Ramos (cell line): ENCODE results near the gene ZNHIT1.

ENCODE experiments used
- in situ Hi-C: fragments of 300-500 bp; cut with MboI; formaldehyde crosslinking; loops from one replicate; pipeline ENCODE4 v1.14.3; 2022; ENCODE audit warnings: low sequenced_read_pairs; ENCODE audit not compliant: unreplicated experiment

Gene ZNHIT1

DNA sequence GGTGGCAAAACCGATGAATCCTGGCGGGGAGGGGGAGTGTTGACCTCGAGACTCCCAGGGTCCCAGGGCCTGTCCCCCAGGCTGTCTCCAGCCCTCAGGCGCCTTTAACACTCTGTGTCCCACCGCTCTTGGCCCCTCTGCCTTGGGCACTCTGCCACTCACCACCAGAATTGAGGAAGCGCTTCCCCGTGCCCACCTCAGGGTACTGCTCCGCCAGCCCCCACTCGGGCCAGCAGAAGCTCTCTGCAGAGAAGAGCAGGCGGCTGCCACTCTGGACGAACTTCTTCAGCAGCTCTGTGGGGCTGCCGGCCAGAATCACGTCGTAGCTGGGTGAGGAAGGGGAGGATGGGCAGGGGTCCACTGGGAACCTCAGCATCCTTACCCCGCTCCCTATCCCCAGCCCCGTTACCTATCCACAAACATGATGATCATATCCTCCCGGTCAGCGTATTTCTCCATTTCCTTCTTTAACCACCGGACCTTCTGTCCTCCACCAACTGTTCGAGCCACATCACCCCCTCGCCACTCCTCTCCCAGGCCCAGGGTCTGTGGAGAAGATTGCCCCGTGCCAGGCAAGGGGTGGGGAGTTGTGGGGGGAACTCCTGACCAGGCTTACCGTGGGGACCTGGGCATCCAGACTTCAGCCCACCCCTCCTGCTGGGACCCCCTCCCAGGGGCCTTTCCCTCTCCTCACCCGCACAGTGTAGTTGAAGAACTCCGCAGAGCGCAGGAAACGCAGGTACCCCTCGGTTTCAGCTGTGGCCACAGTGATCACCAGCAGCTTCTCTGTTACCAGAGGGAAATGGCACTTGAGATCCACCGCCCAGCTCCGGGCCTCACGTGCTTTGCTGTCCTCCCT, 1.7 kb upstream of the ZNHIT1 start:
- in situ Hi-C loops, result no loop called here

DNA sequence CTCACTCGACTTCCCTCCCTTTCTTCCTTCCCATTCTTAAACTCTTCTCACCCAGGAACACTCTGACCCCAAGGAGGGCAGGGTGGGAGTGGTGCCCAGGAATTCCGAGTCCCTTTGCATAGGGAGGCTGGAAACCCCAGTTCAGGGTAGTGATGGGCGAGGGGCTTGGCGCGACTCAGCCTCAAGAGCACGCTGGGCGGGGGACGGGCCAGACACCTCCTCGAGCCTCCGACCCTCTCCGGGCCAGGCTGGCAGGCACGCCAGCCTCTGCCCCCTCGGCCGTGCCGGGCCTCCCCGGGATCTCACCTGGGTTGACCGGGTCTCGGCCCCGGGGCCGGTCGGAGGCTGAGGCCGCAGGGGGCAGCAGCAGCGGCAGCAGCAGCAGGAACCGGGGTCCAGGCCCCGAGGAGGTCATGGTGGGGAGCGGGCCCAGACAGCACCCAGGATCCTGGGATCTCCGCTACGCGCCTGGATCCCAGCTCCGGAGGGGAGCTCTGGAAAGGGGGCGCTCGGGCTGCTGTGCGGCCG, 1.0 kb upstream of the ZNHIT1 start:
- in situ Hi-C loops, result no loop called here

DNA sequence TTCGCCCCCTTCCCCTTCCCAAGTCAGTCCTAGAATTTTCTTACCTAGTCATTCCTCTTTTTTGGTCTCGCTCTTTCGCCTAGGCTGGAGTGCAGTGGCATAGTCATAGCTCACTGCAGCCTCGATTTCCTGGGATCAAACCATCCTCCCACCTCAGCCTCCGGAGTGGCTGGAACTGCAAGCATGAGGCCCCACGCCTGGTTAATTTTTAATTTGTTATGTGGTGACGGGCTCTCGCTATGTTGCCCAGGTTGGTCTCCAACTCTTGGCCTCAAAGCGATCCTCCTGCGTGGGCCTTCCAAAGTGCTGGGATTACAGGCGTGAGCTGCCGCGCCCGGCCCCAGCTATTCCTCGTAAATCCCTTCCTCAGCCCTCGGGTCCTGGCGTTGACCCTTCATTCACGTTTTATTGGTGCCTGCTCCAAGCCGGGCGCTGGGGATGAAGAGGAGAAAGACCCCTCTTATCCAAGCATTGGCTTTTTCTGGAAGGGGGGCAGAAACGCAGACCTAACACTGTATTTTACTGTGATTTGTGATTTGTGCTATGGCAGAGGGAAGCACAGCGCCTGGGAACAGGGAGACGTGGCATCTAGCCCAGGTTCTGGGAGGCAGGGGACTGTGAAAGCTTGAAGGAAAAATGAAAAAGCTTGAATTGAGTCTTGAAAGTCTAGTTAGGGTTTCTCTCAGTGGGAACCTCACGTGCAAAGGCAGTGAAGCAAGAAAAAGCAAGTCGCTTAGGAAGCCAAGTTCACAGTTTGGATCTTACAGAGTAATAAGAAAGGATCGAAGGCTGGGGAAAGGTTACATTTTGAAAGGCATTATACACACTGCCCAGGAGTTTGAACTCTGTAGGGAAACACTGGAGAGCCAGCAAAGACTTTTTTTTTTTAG, 516 bp downstream of the ZNHIT1 start:
- in situ Hi-C loops, result no loop called here

DNA sequence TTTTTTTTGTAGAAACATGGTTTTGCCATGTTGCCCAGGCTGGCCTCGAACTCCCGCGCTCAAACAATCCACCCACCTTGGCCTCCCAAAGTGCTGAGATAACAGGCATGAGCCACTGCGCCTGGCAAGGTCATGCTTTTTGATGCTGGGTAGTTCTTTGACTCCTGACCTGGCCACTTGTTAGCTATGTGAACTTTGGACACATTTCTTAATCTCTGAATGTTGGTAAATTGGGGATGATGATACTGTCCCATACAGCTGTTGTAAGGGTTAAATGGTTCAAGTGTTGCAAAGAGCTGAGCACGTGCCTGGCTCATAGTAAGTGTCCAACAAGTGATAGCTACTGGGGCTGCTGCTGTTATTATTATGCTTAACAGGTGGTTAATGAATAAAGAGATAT, 2.3 kb downstream of the ZNHIT1 start:
- in situ Hi-C loops, result no loop called here

DNA sequence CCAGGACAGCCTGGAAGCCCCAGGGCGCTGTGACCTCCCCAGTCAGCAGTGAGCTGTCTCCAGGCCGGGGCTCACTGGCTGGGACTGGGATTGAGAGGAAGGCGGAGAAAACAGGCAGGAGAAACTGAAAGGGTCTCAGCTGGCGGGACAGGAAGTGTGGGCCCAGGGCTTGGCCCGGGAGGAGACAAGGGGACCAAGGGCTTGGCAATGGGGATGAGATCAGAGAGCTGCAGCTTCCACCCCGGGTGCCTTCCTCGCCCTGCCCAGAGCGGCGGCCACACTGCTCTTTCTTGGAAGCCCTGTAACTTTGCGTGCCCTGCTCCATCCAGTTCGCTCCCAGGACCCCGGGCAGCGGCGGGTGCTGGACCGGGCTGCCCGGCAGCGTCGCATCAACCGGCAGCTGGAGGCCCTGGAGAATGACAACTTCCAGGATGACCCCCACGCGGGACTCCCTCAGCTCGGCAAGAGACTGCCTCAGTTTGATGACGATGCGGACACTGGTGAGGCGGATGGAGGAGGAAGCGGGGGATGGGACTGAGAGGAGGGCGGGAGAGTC, 4.4 kb downstream of the ZNHIT1 start:
- in situ Hi-C loops, result no loop called here

DNA sequence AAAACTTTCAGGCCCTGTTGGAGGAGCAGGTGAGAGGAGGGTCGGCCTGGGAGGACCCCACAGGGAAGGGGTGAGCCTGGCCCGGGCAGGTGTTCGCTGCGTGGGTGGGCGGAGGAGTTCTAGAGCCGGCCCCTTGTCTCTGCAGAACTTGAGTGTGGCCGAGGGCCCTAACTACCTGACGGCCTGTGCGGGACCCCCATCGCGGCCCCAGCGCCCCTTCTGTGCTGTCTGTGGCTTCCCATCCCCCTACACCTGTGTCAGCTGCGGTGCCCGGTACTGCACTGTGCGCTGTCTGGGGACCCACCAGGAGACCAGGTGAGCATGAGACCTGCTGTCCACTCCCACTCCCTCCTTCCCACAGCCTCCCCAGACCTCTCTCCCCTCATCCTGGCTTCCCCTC, 5.6 kb downstream of the ZNHIT1 start:
- in situ Hi-C loops, result no loop called here

DNA sequence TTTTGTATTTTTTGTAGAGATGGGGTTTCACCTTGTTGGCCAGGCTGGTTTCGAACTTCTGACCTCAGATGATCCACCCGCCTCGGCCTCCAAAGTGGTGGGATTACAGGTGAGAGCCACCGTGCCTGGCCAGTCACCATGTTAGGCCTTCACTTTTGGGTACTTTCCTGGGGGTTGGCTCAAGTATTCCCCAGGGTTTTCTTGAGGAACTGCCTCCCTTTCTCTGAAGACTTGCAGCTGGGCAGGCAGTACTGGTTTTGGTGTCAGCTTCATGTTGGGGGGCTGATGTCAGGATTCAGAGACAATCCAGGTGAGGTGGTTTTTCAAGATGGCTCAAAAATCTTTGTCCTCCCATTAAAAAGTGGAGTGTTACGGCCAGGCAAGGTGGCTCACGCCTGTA, 7.7 kb downstream of the ZNHIT1 start:
- in situ Hi-C loops, result no loop called here

DNA sequence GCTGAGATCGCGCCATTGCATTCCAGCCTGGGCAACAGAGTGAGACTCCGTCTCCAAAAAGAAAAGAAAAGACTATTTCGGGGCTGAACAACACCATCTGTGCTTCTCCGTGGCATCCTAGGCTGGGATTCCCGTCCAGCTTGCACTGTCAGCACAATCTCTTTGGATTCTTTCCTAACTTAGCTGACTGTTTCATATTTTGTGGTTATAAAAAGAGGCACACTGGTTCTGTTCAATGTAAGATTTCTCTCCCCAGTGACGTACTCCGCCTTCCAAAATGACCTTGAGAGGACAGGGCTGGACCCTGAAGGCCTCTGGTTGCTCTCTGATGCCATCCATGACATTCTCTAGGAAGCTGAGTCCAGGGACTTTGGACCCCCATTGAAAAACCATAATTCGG, 8.8 kb downstream of the ZNHIT1 start:
- in situ Hi-C loops, result no loop called here

DNA sequence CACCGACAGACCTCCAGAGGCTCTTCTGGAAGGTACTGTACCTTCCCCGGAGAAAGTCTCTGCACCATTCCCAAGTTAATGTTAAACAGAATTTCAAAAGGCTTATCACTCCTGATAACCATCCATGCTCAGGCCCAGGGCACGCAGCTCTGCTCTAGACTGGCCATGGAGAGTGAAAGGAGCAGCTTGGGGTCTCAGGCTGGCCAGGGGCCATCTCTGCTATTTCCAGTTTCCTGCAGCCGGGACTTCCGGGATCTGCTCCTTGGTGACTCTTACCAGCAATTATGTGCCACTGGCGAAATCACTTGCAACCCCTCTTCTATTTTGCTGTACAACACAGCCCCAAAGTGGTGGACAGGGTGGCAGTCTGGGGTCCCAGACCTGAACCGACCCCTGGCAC, 13.7 kb downstream of the ZNHIT1 start:
- in situ Hi-C loops, result no loop called here

DNA sequence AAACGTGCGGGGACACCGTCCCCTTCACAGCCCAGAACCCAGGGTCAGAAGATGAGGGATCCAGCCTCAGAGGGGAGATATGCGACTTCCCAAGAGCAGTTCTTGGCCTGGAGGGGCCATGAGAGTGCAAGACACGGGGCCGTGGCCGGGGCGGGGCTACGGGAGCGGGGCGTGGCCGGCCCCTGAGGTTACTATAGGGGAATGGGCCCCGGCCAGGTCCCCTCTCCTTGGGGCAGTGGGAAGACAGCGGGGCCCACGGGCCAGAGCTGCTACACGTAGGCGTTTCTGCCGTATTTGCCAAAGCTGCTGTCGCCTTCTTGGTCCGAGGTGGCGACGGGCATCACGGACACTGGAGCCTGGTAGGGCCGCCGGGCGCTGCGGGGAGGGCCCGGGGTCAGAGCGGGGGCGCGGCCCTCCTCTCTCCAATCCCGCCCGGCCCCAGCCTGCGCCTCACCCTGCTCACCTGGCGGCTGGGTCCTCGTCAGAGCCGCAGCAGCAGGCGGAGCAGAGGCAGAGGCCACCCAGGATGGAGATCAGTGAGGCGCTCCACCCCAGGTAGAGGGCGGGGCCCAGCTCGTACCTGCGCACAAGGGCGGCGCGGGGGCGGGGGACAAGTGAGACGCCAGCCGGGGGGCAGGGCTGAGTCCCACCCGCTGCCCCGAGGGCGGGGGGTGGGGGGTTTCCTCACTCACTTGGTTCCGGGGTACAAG, 14.3 kb downstream of the ZNHIT1 start:
- in situ Hi-C loops, result no loop called here

DNA sequence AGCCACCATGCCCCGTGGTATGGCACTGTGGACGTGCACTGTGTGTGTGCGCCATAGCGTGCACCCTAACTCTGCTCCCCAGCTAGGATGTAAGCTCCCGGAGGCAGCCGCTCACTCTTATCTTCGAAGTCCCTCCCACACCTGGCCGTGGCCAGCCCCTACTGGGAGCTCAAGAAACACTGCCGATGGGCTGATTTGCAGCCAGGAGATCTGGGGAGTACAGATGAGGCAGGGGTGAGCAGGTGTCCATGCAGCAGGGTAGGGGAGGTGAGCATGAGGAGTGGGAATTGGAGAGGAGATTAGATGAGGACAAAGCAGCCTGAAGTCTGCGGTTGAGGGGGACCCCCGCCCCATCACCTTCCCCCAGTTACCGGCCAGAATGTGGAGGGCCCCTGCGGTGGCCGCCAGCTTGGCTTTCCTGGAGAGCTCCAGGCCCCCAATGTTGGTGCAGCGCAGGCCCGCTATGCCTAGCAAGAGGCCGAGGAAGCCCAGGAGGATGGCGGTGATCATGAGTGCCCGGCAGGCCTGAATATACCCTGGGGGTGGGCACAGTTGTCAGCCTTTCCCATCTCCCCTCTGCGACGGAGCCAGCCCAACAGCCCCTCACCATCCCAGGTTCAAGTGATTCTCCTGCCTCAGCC, 16.1 kb downstream of the ZNHIT1 start:
- in situ Hi-C loops, result no loop called here

DNA sequence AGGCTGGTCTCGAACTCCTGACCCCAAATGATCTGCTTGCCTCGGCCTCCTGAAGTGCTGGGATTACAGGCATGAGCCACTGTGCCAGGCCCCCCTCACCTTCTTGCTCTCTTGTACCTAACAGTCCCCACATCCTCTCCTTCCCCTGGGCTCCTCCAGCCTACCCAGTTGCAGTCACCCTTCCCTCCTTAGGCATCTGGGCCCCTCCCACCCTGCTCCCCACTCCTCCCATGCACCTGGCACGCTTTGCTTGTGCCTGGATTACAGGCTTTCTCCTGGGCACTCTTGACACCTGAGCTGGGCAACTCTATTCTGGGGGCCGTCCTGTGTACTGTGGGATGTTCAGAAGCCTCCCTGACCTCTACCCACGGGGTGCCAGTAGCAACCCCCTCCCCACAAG, 16.7 kb downstream of the ZNHIT1 start:
- in situ Hi-C loops, result no loop called here

DNA sequence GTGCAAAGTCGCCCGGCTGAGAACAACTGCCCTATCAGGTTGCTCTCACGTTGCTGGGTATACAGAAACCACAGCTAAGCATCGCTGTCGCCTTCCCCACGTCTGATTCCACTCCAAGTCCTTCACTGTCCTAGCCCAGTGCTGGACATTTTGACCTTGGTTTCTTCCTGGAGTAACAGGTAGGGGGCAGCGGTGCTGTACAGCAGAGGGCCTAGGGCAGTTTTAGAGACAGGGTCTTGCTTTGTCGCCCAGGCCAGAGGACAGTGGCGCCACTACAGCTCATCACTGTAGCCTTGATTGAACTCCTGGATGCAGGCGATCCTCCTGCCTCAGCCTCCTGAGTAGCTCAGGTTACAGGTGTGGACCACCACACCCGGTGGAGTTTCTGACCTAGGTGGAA, 17.1 kb downstream of the ZNHIT1 start:
- in situ Hi-C loops, result no loop called here

DNA sequence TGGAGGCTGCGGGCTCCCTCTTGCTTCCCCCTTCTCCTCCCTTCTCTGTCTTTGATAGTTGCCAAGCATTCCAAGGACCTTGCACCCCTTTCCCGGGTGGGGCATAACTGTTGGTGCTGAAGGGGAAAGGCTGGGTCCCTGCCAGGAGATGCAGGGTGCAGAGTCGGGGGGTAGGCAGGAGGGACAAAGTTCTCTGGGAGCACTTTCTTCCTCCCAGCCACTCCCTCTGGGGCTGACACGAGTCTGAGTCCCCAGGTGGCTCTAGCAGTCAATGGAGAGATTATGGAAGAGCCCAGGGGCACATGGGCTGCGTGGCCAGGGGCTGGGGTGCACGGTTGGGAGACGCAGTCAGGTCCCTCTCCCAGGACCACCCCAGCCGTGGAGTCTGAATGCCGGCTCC, 17.6 kb downstream of the ZNHIT1 start:
- in situ Hi-C loops, result no loop called here

DNA sequence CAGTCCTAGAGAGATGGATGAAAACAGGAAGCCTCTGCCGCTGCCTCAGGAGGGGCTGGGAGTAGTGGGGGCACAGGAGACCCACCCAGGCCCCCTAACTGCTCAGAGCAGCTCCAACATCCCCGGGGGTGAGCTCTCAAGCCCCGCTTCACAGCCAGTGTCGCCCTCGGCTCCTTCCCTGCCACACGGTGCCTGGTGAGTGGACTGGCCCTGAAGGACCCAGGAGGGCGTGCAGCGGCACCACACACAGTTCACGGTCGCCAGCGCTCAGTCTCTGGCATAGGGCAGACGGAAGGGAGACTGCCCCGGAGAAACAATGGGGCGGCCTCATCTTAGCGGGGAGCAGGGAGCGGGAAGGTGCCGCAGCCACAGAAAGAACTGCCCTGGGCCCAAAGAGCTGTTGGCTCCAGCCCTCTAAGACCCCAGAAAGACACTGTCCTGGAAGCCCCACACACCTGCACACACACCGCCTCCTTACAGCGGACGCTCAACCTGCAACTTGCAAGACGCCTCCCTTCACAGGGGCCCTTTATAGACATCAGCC, 18.4 kb downstream of the ZNHIT1 start:
- in situ Hi-C loops, result no loop called here

DNA sequence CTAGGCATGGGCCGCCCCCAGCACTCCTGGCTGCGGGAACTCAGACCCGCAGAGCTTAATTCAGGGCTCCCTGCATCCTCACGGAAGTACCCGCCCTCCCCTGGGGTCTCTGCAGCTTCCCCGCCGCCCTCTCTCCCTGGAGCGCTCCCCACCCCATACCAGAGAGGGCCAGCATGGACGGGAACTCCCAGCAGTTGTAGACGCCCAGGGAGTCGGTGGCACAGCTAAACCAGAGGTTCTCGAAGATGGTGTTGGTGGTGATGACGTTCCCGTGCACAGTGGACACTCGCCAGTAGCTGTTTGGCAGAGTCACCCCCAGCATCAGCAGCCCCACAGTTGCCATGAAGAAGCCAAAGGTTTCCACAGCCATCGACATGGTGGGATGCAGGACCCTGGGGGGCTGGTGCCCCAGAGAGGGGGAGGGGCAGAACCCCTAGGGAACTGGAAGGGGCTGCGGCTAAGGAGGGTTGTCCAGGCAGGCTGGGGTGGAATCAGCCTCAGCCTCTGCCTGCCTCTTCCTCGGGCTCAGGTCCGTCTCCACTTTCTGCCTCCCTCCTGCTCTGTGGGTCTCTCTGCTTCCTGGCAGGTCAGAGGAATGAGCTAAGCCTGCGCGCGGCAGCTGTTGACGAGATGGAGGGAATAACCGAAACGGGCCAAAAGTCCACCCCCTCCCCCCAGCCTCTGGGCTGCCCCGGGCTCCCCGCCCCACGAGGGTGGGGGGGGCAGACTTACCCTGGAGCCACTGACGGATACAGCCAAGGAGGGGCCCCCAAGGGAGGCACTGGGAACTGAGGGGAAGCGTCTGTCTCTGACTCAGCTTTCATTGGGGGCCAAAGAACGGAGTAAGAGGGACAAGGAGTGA, 19.5 kb downstream of the ZNHIT1 start, which contains the start of gene CLDN15:
Gene CLDN15 (minus strand): TSS at position 597 of the 862 bp plus-strand sequence. CDS start 221 bp downstream, at position 376.
- in situ Hi-C loops, result no loop called here

DNA sequence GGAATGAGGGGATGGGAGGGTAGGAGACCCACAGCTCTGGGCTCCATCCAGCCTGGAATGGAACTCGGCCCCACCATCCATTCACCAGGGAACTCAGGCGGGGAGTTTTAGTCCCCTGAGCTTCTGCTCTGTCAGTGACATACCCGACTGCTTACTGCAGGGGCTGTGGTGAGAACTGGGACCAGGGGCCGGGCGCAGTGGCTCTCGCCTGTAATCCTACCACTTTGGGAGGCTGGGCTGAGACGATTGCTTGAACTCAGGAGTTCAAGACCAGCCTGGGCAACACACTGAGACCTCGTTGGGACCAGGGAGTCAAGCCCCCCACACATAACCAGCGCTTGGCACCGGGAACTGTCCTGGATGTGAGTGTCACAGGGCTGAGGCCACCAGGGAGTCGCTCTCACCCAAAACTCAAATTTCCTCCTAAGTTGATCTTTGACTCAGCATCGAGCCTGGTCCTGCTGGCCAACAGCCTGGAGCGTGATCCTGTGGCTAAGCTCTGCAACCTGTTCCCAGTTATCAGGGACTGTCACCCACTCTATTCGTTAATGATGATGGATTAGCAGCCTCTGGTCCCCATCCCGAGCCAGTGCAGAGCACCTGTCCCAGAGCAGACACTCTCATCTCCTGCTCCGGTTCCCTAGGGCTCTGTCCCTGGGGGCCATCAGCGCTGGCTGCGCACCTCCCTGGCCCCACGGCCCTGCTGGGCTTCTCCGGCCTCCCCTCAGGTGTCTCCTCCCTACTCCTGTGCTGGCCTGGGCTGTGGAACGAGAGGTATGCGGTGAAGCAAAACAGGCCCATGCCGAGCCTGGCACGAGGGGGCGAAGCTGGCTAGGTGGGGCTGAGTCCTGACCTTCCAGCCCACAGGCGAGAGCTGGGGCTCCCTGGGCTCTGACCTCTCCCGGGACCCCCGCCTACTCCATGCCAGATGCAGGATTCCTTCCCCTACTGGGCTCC, 20.5 kb downstream of the ZNHIT1 start:
- in situ Hi-C loops, result no loop called here
